ENCODE measurements around the gene RNPEPL1. TPM values are rescaled to one million over a fixed set of nuclear protein-coding genes. Genes with fewer than 3 reads are reported as not detected.

Gene RNPEPL1
- total and polyA plus RNA-seq, 10 of the 15 experiments (the other 5 are each of a cell fraction or from before 2014, with no cell fraction given) = 0.24 to 49.5 (median 6.8) TPM

GRCh38 chr2:240615396-240615795 lies 47.1 kb downstream of the RNPEPL1 start:
- H3K4me1 ChIP-seq (ENCODE audit: control insufficient read depth, insufficient read depth, low read length) = peaks cover 14% of the 10 kb centered on the region
- SMC1A ChIA-PET (ENCODE audit: uncharacterized antibody, unreplicated experiment) = interaction anchor here (1.1 kb wide), 1 partner anchor 34 kb away, joined by 3 read pairs; no protein-coding TSS in a partner anchor
- peaks cover 12% of the 10 kb centered on the region for H3K9me3 ChIP-seq (replicated peaks; ENCODE audit: control insufficient read depth, insufficient read depth, low read length)
- intact Hi-C loops (cut with micrococcal nuclease; ENCODE audit: unreplicated experiment) (no loop called here), in situ Hi-C loops (cut with MboI) (no loop called here)
- CTCF ChIA-PET = no interaction called here
- no TSS peak for BruUV-seq (replicated peaks)
- POLR2A ChIA-PET = no interaction called here
- WGBS (ENCODE audit: insufficient coverage, insufficient replicate concordance, low lambda C conversion rate, missing lambda C conversion rate) = 66% methylated on average over 2 of the region's 2 CpGs
- no peak for TF ChIP-seq STAT3 (IDR thresholded peaks at IDR 0.05; ENCODE audit: low read depth, low read length)
- TF ChIP-seq BCL3 (IDR thresholded peaks at IDR 0.05; ENCODE audit: borderline replicate concordance, insufficient read depth, low read depth, low read length, poor library complexity, severe bottlenecking) = no peak
- no peak for TF ChIP-seq NR2F1 (conservative IDR thresholded peaks at IDR 0.05)
- ATAC-seq (no peak), FAIRE-seq (no peak), DNase-seq (ENCODE audit: low read depth, low spot score) (no peak)
- RAD21 ChIA-PET (ENCODE audit: unreplicated experiment) = no interaction called here
- no peak overlapping the region for H2AFZ ChIP-seq (ENCODE audit: control insufficient read depth, low read depth, low read length)
- no peak overlapping the region for H3K9ac ChIP-seq (ENCODE audit: control insufficient read depth, insufficient read depth, low read length)
- no peaks in the 10 kb centered on the region for H4K20me1 ChIP-seq (ENCODE audit: control insufficient read depth, insufficient read depth)
- H3K79me2 ChIP-seq (ENCODE audit: control insufficient read depth, insufficient read depth, low read length) = no peaks in the 10 kb centered on the region
- H3K36me3 ChIP-seq (ENCODE audit: control insufficient read depth in 2 of 2, insufficient read depth in 2 of 2, low read length in 1 of 2) = no peaks in the 10 kb centered on the region
- H3K4me3 ChIP-seq = no peak overlapping the region
- H3K4me2 ChIP-seq (ENCODE audit: control insufficient read depth, insufficient read depth) = no peak overlapping the region
- H3K27ac ChIP-seq (ENCODE audit: control insufficient read depth, insufficient read depth) = no peak overlapping the region
- H3K27me3 ChIP-seq (replicated peaks in 1 of 2; ENCODE audit: control insufficient read depth in 2 of 2, insufficient read depth in 2 of 2, low read length in 1 of 2) = no peaks in the 10 kb centered on the region

GRCh38 chr2:240615820-240616547 lies 47.7 kb downstream of the RNPEPL1 start:
- ChIA-PET RAD21 (ENCODE audit: unreplicated experiment) (no interaction called here), CTCF (no interaction called here), SMC1A (ENCODE audit: uncharacterized antibody, unreplicated experiment) (interaction anchor here (1.1 kb wide), 1 partner anchor 33 kb away, joined by 3 read pairs; no protein-coding TSS in a partner anchor), POLR2A (no interaction called here)
- H3K79me2 ChIP-seq (ENCODE audit: control insufficient read depth, insufficient read depth, low read length) = no peaks in the 10 kb centered on the region
- peaks cover 12% of the 10 kb centered on the region for H3K9me3 ChIP-seq (replicated peaks; ENCODE audit: control insufficient read depth, insufficient read depth, low read length)
- in situ Hi-C loops (cut with MboI) (no loop called here), intact Hi-C loops (cut with micrococcal nuclease; ENCODE audit: unreplicated experiment) (no loop called here)
- H3K4me3 ChIP-seq = no peak overlapping the region
- BruUV-seq (replicated peaks) = no TSS peak
- ATAC-seq (no peak), DNase-seq (ENCODE audit: low read depth, low spot score) (no peak), FAIRE-seq (no peak)
- no peak overlapping the region for H3K27ac ChIP-seq (ENCODE audit: control insufficient read depth, insufficient read depth)
- no peaks in the 10 kb centered on the region for H3K36me3 ChIP-seq (ENCODE audit: control insufficient read depth in 2 of 2, insufficient read depth in 2 of 2, low read length in 1 of 2)
- H2AFZ ChIP-seq (ENCODE audit: control insufficient read depth, low read depth, low read length) = no peak overlapping the region
- H3K4me2 ChIP-seq (ENCODE audit: control insufficient read depth, insufficient read depth) = no peak overlapping the region
- no peak overlapping the region for H3K9ac ChIP-seq (ENCODE audit: control insufficient read depth, insufficient read depth, low read length)
- 74% methylated on average over 20 of the region's 20 CpGs for WGBS (ENCODE audit: insufficient coverage, insufficient replicate concordance, low lambda C conversion rate, missing lambda C conversion rate)
- no peaks in the 10 kb centered on the region for H3K27me3 ChIP-seq (replicated peaks in 1 of 2; ENCODE audit: control insufficient read depth in 2 of 2, insufficient read depth in 2 of 2, low read length in 1 of 2)
- peaks cover 20% of the 10 kb centered on the region for H3K4me1 ChIP-seq (ENCODE audit: control insufficient read depth, insufficient read depth, low read length)
- no peaks in the 10 kb centered on the region for H4K20me1 ChIP-seq (ENCODE audit: control insufficient read depth, insufficient read depth)
- TF ChIP-seq GABPA (IDR thresholded peaks at IDR 0.05; ENCODE audit: low read depth) = no peak
- no peak for TF ChIP-seq RAD21 (IDR thresholded peaks at IDR 0.05; ENCODE audit: insufficient read depth, low read depth, low read length)
- TF ChIP-seq RCOR1 (conservative IDR thresholded peaks at IDR 0.05; ENCODE audit: low read depth, low read length) = no peak
- TF ChIP-seq CBX3 (IDR thresholded peaks at IDR 0.05; ENCODE audit: borderline replicate concordance, low read depth) = no peak
- no peak for TF ChIP-seq ZNF384 (IDR thresholded peaks at IDR 0.05; ENCODE audit: borderline replicate concordance, low read depth, low read length)
- no peak for TF ChIP-seq GATAD2B (conservative IDR thresholded peaks at IDR 0.05; ENCODE audit: low read depth)
- TF ChIP-seq IRF3 (IDR thresholded peaks at IDR 0.05) = no peak
- TF ChIP-seq SKIL (IDR thresholded peaks at IDR 0.05; ENCODE audit: low read depth, poor library complexity, severe bottlenecking) = no peak
- TF ChIP-seq DPF2 (IDR thresholded peaks at IDR 0.05) = no peak
- TF ChIP-seq HCFC1 (IDR thresholded peaks at IDR 0.05; ENCODE audit: low read length) = no peak

Data from GM12878 (cell line).